Duodenal mucosa (tissue), 2 donors: ENCODE results near the gene CCDC88B.

ENCODE experiments used
- H3K27ac ChIP-seq: one replicate; pipeline ENCODE4 v1.7.0; 2013; ENCODE audit warnings: low read depth, low read length
- H3K27me3 ChIP-seq, 2 donors: one replicate each; pipeline ENCODE4 v1.7.0; 2013; ENCODE audit warnings: low read length in 2 of 2, control low read depth in 1 of 2; ENCODE audit not compliant: insufficient read depth in 2 of 2, control insufficient read depth in 1 of 2
- H3K36me3 ChIP-seq, 2 donors: one replicate each; pipeline ENCODE4 v1.7.0; 2013; ENCODE audit warnings: low read length in 2 of 2, control low read depth in 1 of 2; ENCODE audit not compliant: insufficient read depth in 2 of 2, control insufficient read depth in 1 of 2
- H3K4me1 ChIP-seq, 2 donors: one replicate each; pipeline ENCODE4 v1.7.0; 2013; ENCODE audit warnings: low read length in 2 of 2, control low read depth in 1 of 2; ENCODE audit not compliant: insufficient read depth in 2 of 2, control insufficient read depth in 1 of 2
- H3K4me3 ChIP-seq, 2 donors: one replicate each; pipeline ENCODE4 v1.7.0; 2013; ENCODE audit warnings: low read length in 2 of 2, low read depth in 1 of 2
- H3K9ac ChIP-seq, 2 donors: one replicate each; pipeline ENCODE4 v1.7.0; 2013; ENCODE audit warnings: low read length in 2 of 2, low read depth in 1 of 2
- H3K9me3 ChIP-seq, 2 donors: one replicate each; pipeline ENCODE4 v1.7.0; 2013; ENCODE audit warnings: low read length in 2 of 2, control low read depth in 1 of 2; ENCODE audit not compliant: control insufficient read depth in 1 of 2

CCDC88B gene

GRCh38 chr11:64395545-64396078 lies 55.6 kb downstream of the CCDC88B start:
- no peak overlapping the region for H3K4me3 ChIP-seq
- H3K27ac ChIP-seq, result no peak overlapping the region
- H3K36me3 ChIP-seq, result no peaks in the 10 kb centered on the region
- no peaks in the 10 kb centered on the region for H3K4me1 ChIP-seq
- H3K9me3 ChIP-seq, result no peaks in the 10 kb centered on the region
- peaks cover 5 to 8% of the 10 kb centered on the region in 2 donors for H3K27me3 ChIP-seq
- no peak overlapping the region for H3K9ac ChIP-seq

- H3K27ac ChIP-seq, result no peak overlapping the region
- H3K27me3 ChIP-seq, result peaks cover 8 to 10% of the 10 kb centered on the region in 2 donors
- no peak overlapping the region for H3K4me3 ChIP-seq
- no peaks in the 10 kb centered on the region for H3K4me1 ChIP-seq
- no peak overlapping the region for H3K9ac ChIP-seq
- H3K36me3 ChIP-seq, result no peaks in the 10 kb centered on the region
- no peaks in the 10 kb centered on the region for H3K9me3 ChIP-seq
Observed at GRCh38 chr11:64396079-64396591, 56.1 kb downstream of the CCDC88B start.

GRCh38 chr11:64400102-64400501 lies 60.1 kb downstream of the CCDC88B start:
- H3K27me3 ChIP-seq, result peaks cover under 1 to 13% of the 10 kb centered on the region in 2 donors
- no peak overlapping the region for H3K9ac ChIP-seq
- no peaks in the 10 kb centered on the region for H3K36me3 ChIP-seq
- H3K27ac ChIP-seq, result no peak overlapping the region
- H3K9me3 ChIP-seq, result no peaks in the 10 kb centered on the region
- H3K4me3 ChIP-seq, result no peak overlapping the region
- H3K4me1 ChIP-seq, result no peaks in the 10 kb centered on the region

- H3K27ac ChIP-seq, result no peak overlapping the region
- no peak overlapping the region for H3K4me3 ChIP-seq
- no peaks in the 10 kb centered on the region for H3K4me1 ChIP-seq
- no peaks in the 10 kb centered on the region for H3K36me3 ChIP-seq
- peaks cover 0 to 13% of the 10 kb centered on the region in 2 donors for H3K27me3 ChIP-seq
- H3K9ac ChIP-seq, result no peak overlapping the region
- no peaks in the 10 kb centered on the region for H3K9me3 ChIP-seq
Observed at GRCh38 chr11:64400667-64401066, 60.7 kb downstream of the CCDC88B start.

- H3K4me1 ChIP-seq, result no peaks in the 10 kb centered on the region
- peaks cover 0 to 13% of the 10 kb centered on the region in 2 donors for H3K27me3 ChIP-seq
- no peaks in the 10 kb centered on the region for H3K9me3 ChIP-seq
- no peak overlapping the region for H3K27ac ChIP-seq
- no peak overlapping the region for H3K4me3 ChIP-seq
- H3K36me3 ChIP-seq, result no peaks in the 10 kb centered on the region
- H3K9ac ChIP-seq, result no peak overlapping the region
Observed at GRCh38 chr11:64401775-64402174, 61.8 kb downstream of the CCDC88B start.

GRCh38 chr11:64403106-64403505 lies 63.1 kb downstream of the CCDC88B start:
- Histone ChIP-seq H3K36me3 (no peaks in the 10 kb centered on the region), H3K9ac (no peak overlapping the region), H3K27me3 (peaks cover 0 to 13% of the 10 kb centered on the region in 2 donors), H3K27ac (no peak overlapping the region), H3K4me1 (no peaks in the 10 kb centered on the region), H3K9me3 (no peaks in the 10 kb centered on the region), H3K4me3 (no peak overlapping the region)

GRCh38 chr11:64406221-64406946 lies 66.4 kb downstream of the CCDC88B start:
- H3K9me3 ChIP-seq, result no peaks in the 10 kb centered on the region
- H3K27me3 ChIP-seq, result peaks cover 0 to 3% of the 10 kb centered on the region in 2 donors
- no peak overlapping the region for H3K27ac ChIP-seq
- H3K4me3 ChIP-seq, result no peak overlapping the region
- H3K9ac ChIP-seq, result no peak overlapping the region
- H3K4me1 ChIP-seq, result no peaks in the 10 kb centered on the region
- no peaks in the 10 kb centered on the region for H3K36me3 ChIP-seq
